GOT3 (cell line): ENCODE measurements around the gene NNAT.

Source experiments
- DNase-seq: peaks from one replicate; lab custom pipeline; 2025; ENCODE audit warnings: mixed read lengths; lab: John Stamatoyannopoulos, UW

The NNAT gene

GRCh38 chr20:37523911-37524700 lies 3.1 kb downstream of the NNAT start:
- DNase-seq, result no peak

- DNase-seq, result no peak
Observed at GRCh38 chr20:37524859-37525708, 4.0 kb downstream of the NNAT start.

- no peak for DNase-seq
Observed at GRCh38 chr20:37525810-37526209, 4.8 kb downstream of the NNAT start.

- DNase-seq, result no peak
Observed at GRCh38 chr20:37526238-37526838, 5.3 kb downstream of the NNAT start.

GRCh38 chr20:37526839-37527637 lies 6.0 kb downstream of the NNAT start:
- DNase-seq, result no peak

GRCh38 chr20:37527638-37528445 lies 6.8 kb downstream of the NNAT start, which contains the start of gene BLCAP:
TSS of gene BLCAP (minus strand) at chr20:37527876. CDS start at chr20:37519174, 8,702 bp downstream.
- peak; percentile 84 for DNase-seq

GRCh38 chr20:37528446-37529213 lies 7.6 kb downstream of the NNAT start:
- DNase-seq, result no peak

- no peak for DNase-seq
Observed at GRCh38 chr20:37529214-37529967, 8.3 kb downstream of the NNAT start.

- no peak for DNase-seq
Observed at GRCh38 chr20:37529968-37530600, 9.0 kb downstream of the NNAT start.

- DNase-seq, result no peak
Observed at GRCh38 chr20:37530696-37531095, 9.6 kb downstream of the NNAT start.

- DNase-seq, result no peak
Observed at GRCh38 chr20:37531856-37532255, 10.8 kb downstream of the NNAT start.

- no peak for DNase-seq
Observed at GRCh38 chr20:37533154-37533715, 12.2 kb downstream of the NNAT start.

- DNase-seq, result peak; percentile 30
Observed at GRCh38 chr20:37534401-37535157, 13.5 kb downstream of the NNAT start.

- DNase-seq, result no peak
Observed at GRCh38 chr20:37535443-37536132, 14.5 kb downstream of the NNAT start.

GRCh38 chr20:37537505-37537904 lies 16.5 kb downstream of the NNAT start:
- no peak for DNase-seq

GRCh38 chr20:37538003-37538402 lies 17.0 kb downstream of the NNAT start:
- DNase-seq, result no peak

GRCh38 chr20:37539424-37539823 lies 18.4 kb downstream of the NNAT start:
- no peak for DNase-seq
